GM12878 (cell line): ENCODE results near the gene PHACTR3. TPM values are rescaled to one million over a fixed set of nuclear protein-coding genes. Genes with fewer than 3 reads are reported as not detected.

Experiments used
- ATAC-seq: fragments of 200-7000 bp; cut with Tn5 transposase; 3 replicates; pipeline ENCODE4 v1.9.1; 2020; ENCODE audit warnings: mild to moderate bottlenecking, moderate library complexity
- BruUV-seq: library from RNA; stranded (reverse); fragments of 400-500 nt; replicated peaks from 2 replicates; lab custom pipeline; 2021; lab: Mats Ljungman, UMichigan
- CTCF ChIA-PET: fragments of 300-600 bp; sonication (Branson Sonifier 250); formaldehyde crosslinking; extraction: SDS; loops from one replicate; lab custom pipeline; 2021; ENCODE audit warnings: inconsistent platforms; lab: Yijun Ruan, JAX
- POLR2A ChIA-PET: fragments of 350-600 bp; formaldehyde crosslinking; extraction: SDS; loops from one replicate; lab custom pipeline; 2021; ENCODE audit warnings: inconsistent platforms; lab: Charles Lee
- RAD21 ChIA-PET: fragments of 300-600 bp; sonication (Branson Sonifier 250); formaldehyde crosslinking; loops from one replicate; lab custom pipeline; 2023; ENCODE audit warnings: antibody characterized with exemption; ENCODE audit not compliant: unreplicated experiment; lab: Charles Lee
- SMC1A ChIA-PET: fragments of 300-600 bp; sonication (Branson Sonifier 250); formaldehyde crosslinking; loops from one replicate; lab custom pipeline; 2023; ENCODE audit not compliant: unreplicated experiment, uncharacterized antibody; lab: Charles Lee
- DNase-seq: peaks from one replicate; pipeline ENCODE4 v3.0.0-alpha.2; 2011; ENCODE audit warnings: low read depth, low spot score
- FAIRE-seq: peaks from 3 replicates; lab custom pipeline; 2011; peaks lifted over from hg19 to GRCh38; lab: Jason Lieb, UNC
- H2AFZ ChIP-seq: 2 replicates; pipeline ENCODE4 v1.6.0; 2011; ENCODE audit warnings: low read depth, low read length, control low read depth; ENCODE audit not compliant: control insufficient read depth
- H3K27ac ChIP-seq: 2 replicates; pipeline ENCODE4 v1.5.1; 2011; ENCODE audit warnings: control low read depth; ENCODE audit not compliant: control insufficient read depth, insufficient read depth
- H3K27me3 ChIP-seq, 2 experiments: replicated peaks in 1 of 2; 2 replicates each; pipeline versions ENCODE4 v1.6.0 to v1.6.1; 2011; ENCODE audit warnings: low read length in 1 of 2; ENCODE audit not compliant: control insufficient read depth in 2 of 2, insufficient read depth in 2 of 2
- H3K36me3 ChIP-seq, 2 experiments: 2 replicates each; pipeline ENCODE4 v1.5.1; 2011; ENCODE audit warnings: low read length in 1 of 2; ENCODE audit not compliant: control insufficient read depth in 2 of 2, insufficient read depth in 2 of 2
- H3K4me1 ChIP-seq: 2 replicates; pipeline ENCODE4 v1.6.1; 2011; ENCODE audit warnings: mild to moderate bottlenecking, low read length, moderate library complexity, mixed read lengths; ENCODE audit not compliant: control insufficient read depth, insufficient read depth
- H3K4me2 ChIP-seq: 2 replicates; pipeline ENCODE4 v1.6.0; 2011; ENCODE audit warnings: control low read depth; ENCODE audit not compliant: control insufficient read depth, insufficient read depth
- H3K4me3 ChIP-seq: fragments of 200-600 bp; sonication (generic); 2 replicates; pipeline ENCODE4 v1.5.1; 2016
- H3K79me2 ChIP-seq: 2 replicates; pipeline ENCODE4 v1.6.0; 2011; ENCODE audit warnings: low read length; ENCODE audit not compliant: control insufficient read depth, insufficient read depth
- H3K9ac ChIP-seq: 2 replicates; pipeline ENCODE4 v1.8.0; 2011; ENCODE audit warnings: low read length, control low read depth, mixed read lengths; ENCODE audit not compliant: control insufficient read depth, insufficient read depth
- H3K9me3 ChIP-seq: replicated peaks from 3 replicates; pipeline ENCODE4 v1.5.1; 2011; ENCODE audit warnings: mild to moderate bottlenecking, low read length; ENCODE audit not compliant: control insufficient read depth, insufficient read depth
- H4K20me1 ChIP-seq: 2 replicates; pipeline ENCODE4 v1.6.0; 2011; ENCODE audit not compliant: control insufficient read depth, insufficient read depth
- CBX3 ChIP-seq: fragments of 200-600 bp; sonication (generic); IDR thresholded peaks from 2 replicates; pipeline ENCODE4 v1.6.1; 2016; ENCODE audit warnings: low read depth, borderline replicate concordance
- CBX5 ChIP-seq: sonication (generic); IDR thresholded peaks from 2 replicates; pipeline ENCODE4 v1.6.1; 2016; ENCODE audit warnings: low read depth, moderate library complexity, mild to moderate bottlenecking, inconsistent platforms
- CHD2 ChIP-seq: IDR thresholded peaks from 2 replicates; pipeline ENCODE4 v1.6.1; 2011; ENCODE audit warnings: low read depth, low read length, improper control_type of control experiment, borderline replicate concordance
- E2F8 ChIP-seq: fragments of 450-650 bp; IDR thresholded peaks from 2 replicates; pipeline ENCODE4 v1.6.1; 2018; ENCODE audit warnings: mild to moderate bottlenecking, low read depth, moderate library complexity; ENCODE audit not compliant: partially characterized antibody
- NFIC ChIP-seq: IDR thresholded peaks from 2 replicates; pipeline ENCODE4 v1.6.1; 2012; ENCODE audit warnings: low read depth, mild to moderate bottlenecking, inconsistent platforms, low read length, moderate library complexity
- WGBS: methylation state at CpG from one replicate; pipeline ENCODE4 v1.1.6; 2016; ENCODE audit warnings: low lambda C conversion rate; ENCODE audit not compliant: insufficient replicate concordance, insufficient coverage; ENCODE audit errors: missing lambda C conversion rate; 5-methylcytosine and 5-hydroxymethylcytosine counted together
- in situ Hi-C: fragments of 300-500 bp; cut with MboI; formaldehyde crosslinking; loops from 9 replicates; pipeline ENCODE4 v1.14.3; 2018; ENCODE audit warnings: mixed read lengths
- intact Hi-C: fragments of 100-400 bp; cut with micrococcal nuclease; formaldehyde crosslinking; loops from one replicate; pipeline ENCODE4 v1.14.2; 2022; ENCODE audit not compliant: unreplicated experiment
- polyA plus RNA-seq, 11 experiments: library from polyadenylated mRNA; depleted of rRNA in 4 of 11; unstranded in 6 of 11; stranded (reverse) in 5 of 11; fragments of >200 nt; fragmentation: Nextera tagmentation in 4 of 11; fragmentation: Illumina TruSeq in 1 of 11; extraction: Ambion mirVana in 4 of 11; extraction: Trizol in 1 of 11; gene quantifications; 1 replicate in 1 of 11; 2 replicates in 10 of 11; pipeline versions ENCODE4 v1.2.1 to v1.2.3, GENCODE V29; 2011 to 2016; ENCODE audit warnings: inconsistent platforms in 2 of 11, missing spikeins in 2 of 11, low read depth in 1 of 11
- total RNA-seq, 4 experiments: library from RNA; depleted of rRNA in 3 of 4; stranded (reverse); fragments of >200 nt in 3 of 4; fragmentation: Illumina TruSeq in 1 of 4; extraction: Trizol in 1 of 4; gene quantifications; 2 replicates each; pipeline versions ENCODE4 v1.2.1 to v1.2.3, GENCODE V29; 2013 to 2021

The PHACTR3 gene
- total and polyA plus RNA-seq, 10 of the 15 experiments (the other 5 are each of a cell fraction or from before 2014, with no cell fraction given), result 0.17 to 2.7 (median 0.27) TPM; not detected in 1

- POLR2A ChIA-PET, result no interaction called here
- Histone ChIP-seq H3K4me3 (no peak overlapping the region), H3K9me3 (no peaks in the 10 kb centered on the region), H3K36me3 (no peaks in the 10 kb centered on the region), H2AFZ (no peak overlapping the region), H3K27me3 (no peaks in the 10 kb centered on the region; a peak in 1 of 4 replicates), H3K9ac (no peak overlapping the region), H3K4me2 (no peak overlapping the region), H4K20me1 (no peaks in the 10 kb centered on the region), H3K79me2 (no peaks in the 10 kb centered on the region), H3K4me1 (no peaks in the 10 kb centered on the region), H3K27ac (no peak overlapping the region)
- no TSS peak for BruUV-seq
- RAD21 ChIA-PET, result no interaction called here
- 33% methylated on average over 11 of the region's 11 CpGs for WGBS
- in situ Hi-C loops, result loop anchor here (25.0 kb wide), 1 partner anchor 1248 kb away; no protein-coding TSS in a partner anchor
- DNase-seq, result no peak
- CTCF ChIA-PET, result interaction anchor here (1.5 kb wide), 1 partner anchor 27 kb away, joined by 4 read pairs; no protein-coding TSS in a partner anchor
- TF ChIP-seq CBX3 (no peak), CHD2 (no peak), CBX5 (no peak), E2F8 (no peak), NFIC (no peak)
- FAIRE-seq, result no peak
- ATAC-seq, result no peak
- SMC1A ChIA-PET, result interaction anchor here (1.2 kb wide), 1 partner anchor 39 kb away, joined by 3 read pairs; no protein-coding TSS in a partner anchor
- intact Hi-C loops, result no loop called here
Observed at GRCh38 chr20:59809630-59810448, 205.5 kb downstream of the PHACTR3 start.
